Fibroblast of lung (primary cell): Measurements from ENCODE around the gene ALPK3. TPM values are rescaled to one million over a fixed set of nuclear protein-coding genes. Genes with fewer than 3 reads are reported as not detected.

Experiments used
- DNase-seq, 2 donors: peaks; one replicate each; pipeline versions ENCODE4 v3.0.0 to v3.0.0-alpha.2; 2010; ENCODE audit warnings: low read depth in 2 of 2
- H2AFZ ChIP-seq: 2 replicates; pipeline ENCODE4 v1.5.1; 2012; ENCODE audit warnings: low read length, control low read depth, inconsistent platforms
- H3K27ac ChIP-seq: 2 replicates; pipeline ENCODE4 v1.5.1; 2011; ENCODE audit warnings: low read length, control low read depth; ENCODE audit not compliant: insufficient read depth
- H3K27me3 ChIP-seq: 2 replicates; pipeline ENCODE4 v1.5.1; 2011; ENCODE audit warnings: mild to moderate bottlenecking, low read length; ENCODE audit not compliant: control insufficient read depth, insufficient read depth
- H3K36me3 ChIP-seq: 2 replicates; pipeline ENCODE4 v1.5.1; 2011; ENCODE audit warnings: low read length; ENCODE audit not compliant: control insufficient read depth, insufficient read depth
- H3K4me1 ChIP-seq: 2 replicates; pipeline ENCODE4 v1.5.1; 2011; ENCODE audit warnings: low read length; ENCODE audit not compliant: control insufficient read depth, insufficient read depth; ENCODE audit errors: extremely low read depth
- H3K4me2 ChIP-seq: 2 replicates; pipeline ENCODE4 v1.5.1; 2011; ENCODE audit warnings: low read length, control low read depth; ENCODE audit not compliant: insufficient read depth; ENCODE audit errors: extremely low read depth
- H3K4me3 ChIP-seq, 4 experiments: fragments of 200-600 bp in 1 of 4; sonication (generic) in 1 of 4; replicated peaks in 1 of 4; 2 replicates each; pipeline ENCODE4 v1.5.1; 2011 to 2016; ENCODE audit warnings: low read length in 4 of 4, low read depth in 3 of 4, mild to moderate bottlenecking in 3 of 4, control low read depth in 2 of 4, inconsistent platforms in 1 of 4, mixed read lengths in 1 of 4; ENCODE audit not compliant: insufficient read depth in 1 of 4; ENCODE audit errors: control extremely low read depth in 1 of 4
- H3K79me2 ChIP-seq: 2 replicates; pipeline ENCODE4 v1.5.1; 2012; ENCODE audit warnings: mild to moderate bottlenecking, low read length, inconsistent platforms; ENCODE audit not compliant: control insufficient read depth, insufficient read depth
- H3K9ac ChIP-seq: 2 replicates; pipeline ENCODE4 v1.5.1; 2011; ENCODE audit warnings: mild to moderate bottlenecking, low read length, control low read depth; ENCODE audit not compliant: insufficient read depth
- H3K9me3 ChIP-seq: 2 replicates; pipeline ENCODE4 v1.5.1; 2012; ENCODE audit warnings: low read depth, low read length; ENCODE audit not compliant: control insufficient read depth, insufficient read depth
- H4K20me1 ChIP-seq: 2 replicates; pipeline ENCODE4 v1.5.1; 2011; ENCODE audit warnings: low read length; ENCODE audit not compliant: control insufficient read depth, insufficient read depth; ENCODE audit errors: extremely low read depth
- EZH2 ChIP-seq: IDR thresholded peaks from 2 replicates; pipeline ENCODE4 v1.5.1; 2012; ENCODE audit warnings: low read length, control low read depth, mild to moderate bottlenecking; ENCODE audit errors: missing control alignments
- polyA plus RNA-seq, 2 donors: library from polyadenylated mRNA; depleted of rRNA in 1 of 2; stranded (reverse) in 1 of 2; unstranded in 1 of 2; fragments of >200 nt; gene quantifications; 2 replicates each; pipeline ENCODE4 v1.2.1, GENCODE V29; 2011 to 2012; ENCODE audit warnings: missing spikeins in 1 of 2
- total RNA-seq: library from RNA; depleted of rRNA; stranded (reverse); fragments of >200 nt; gene quantifications from 2 replicates; pipeline ENCODE4 v1.2.1, GENCODE V29; 2014
- TF ChIP-seq, protein P1 (sequence below), 2 donors: IDR thresholded peaks in 1 of 2; conservative IDR thresholded peaks in 1 of 2; 1 replicate in 1 of 2; 2 replicates in 1 of 2; pipeline ENCODE4 v1.5.1; 2011 to 2012; ENCODE audit warnings: low read length in 2 of 2, control low read depth in 1 of 2, inconsistent platforms in 1 of 2, low read depth in 1 of 2, mild to moderate bottlenecking in 1 of 2

ALPK3 gene
- total and polyA plus RNA-seq, 2 donors (not counting 1 experiment from before 2014, with no cell fraction given) = 0.03 to 0.50 TPM

DNA sequence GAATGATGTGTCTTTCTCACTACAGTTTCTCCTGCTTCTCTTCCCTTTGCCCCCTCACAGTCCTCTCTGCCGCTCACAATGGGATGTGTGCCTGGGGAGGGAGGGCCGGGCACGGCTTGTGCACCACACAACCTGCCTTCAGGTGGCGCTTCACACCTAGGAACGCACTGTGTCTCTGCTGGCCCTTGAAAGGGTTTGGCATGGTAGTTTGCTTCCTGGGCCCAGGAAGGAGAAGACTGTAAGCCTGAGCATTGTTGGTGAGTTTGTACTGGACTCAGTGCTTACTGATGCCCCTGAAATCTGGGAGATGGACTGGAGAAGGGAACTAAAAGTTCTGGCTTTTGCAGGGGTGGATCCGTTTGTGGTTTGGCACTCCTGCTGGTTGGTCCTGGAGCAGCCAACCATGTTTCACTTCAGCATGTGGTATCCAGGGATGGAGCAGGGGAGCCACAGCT lies 9.2 kb downstream of the ALPK3 start:
- H3K79me2 ChIP-seq = no peaks in the 10 kb centered on the region
- H3K9ac ChIP-seq = no peak overlapping the region
- no peak overlapping the region for H3K27ac ChIP-seq
- H3K4me1 ChIP-seq = no peaks in the 10 kb centered on the region
- TF ChIP-seq, protein P1, sequence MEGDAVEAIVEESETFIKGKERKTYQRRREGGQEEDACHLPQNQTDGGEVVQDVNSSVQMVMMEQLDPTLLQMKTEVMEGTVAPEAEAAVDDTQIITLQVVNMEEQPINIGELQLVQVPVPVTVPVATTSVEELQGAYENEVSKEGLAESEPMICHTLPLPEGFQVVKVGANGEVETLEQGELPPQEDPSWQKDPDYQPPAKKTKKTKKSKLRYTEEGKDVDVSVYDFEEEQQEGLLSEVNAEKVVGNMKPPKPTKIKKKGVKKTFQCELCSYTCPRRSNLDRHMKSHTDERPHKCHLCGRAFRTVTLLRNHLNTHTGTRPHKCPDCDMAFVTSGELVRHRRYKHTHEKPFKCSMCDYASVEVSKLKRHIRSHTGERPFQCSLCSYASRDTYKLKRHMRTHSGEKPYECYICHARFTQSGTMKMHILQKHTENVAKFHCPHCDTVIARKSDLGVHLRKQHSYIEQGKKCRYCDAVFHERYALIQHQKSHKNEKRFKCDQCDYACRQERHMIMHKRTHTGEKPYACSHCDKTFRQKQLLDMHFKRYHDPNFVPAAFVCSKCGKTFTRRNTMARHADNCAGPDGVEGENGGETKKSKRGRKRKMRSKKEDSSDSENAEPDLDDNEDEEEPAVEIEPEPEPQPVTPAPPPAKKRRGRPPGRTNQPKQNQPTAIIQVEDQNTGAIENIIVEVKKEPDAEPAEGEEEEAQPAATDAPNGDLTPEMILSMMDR (conservative IDR thresholded peaks at IDR 0.05 in 1 of 2, IDR thresholded peaks at IDR 0.05 in 1 of 2; ENCODE audit: low read depth in 1 of 2, low read length in 2 of 2) = no peak
- TF ChIP-seq EZH2 = no peak
- no peak overlapping the region for H3K4me2 ChIP-seq
- no peak overlapping the region for H3K4me3 ChIP-seq
- no peak overlapping the region for H2AFZ ChIP-seq
- peaks cover 19% of the 10 kb centered on the region for H3K27me3 ChIP-seq
- H3K9me3 ChIP-seq = no peaks in the 10 kb centered on the region
- DNase-seq = peak in 1 of 2 donors; percentile 6
- no peaks in the 10 kb centered on the region for H4K20me1 ChIP-seq
- H3K36me3 ChIP-seq = no peaks in the 10 kb centered on the region

DNA sequence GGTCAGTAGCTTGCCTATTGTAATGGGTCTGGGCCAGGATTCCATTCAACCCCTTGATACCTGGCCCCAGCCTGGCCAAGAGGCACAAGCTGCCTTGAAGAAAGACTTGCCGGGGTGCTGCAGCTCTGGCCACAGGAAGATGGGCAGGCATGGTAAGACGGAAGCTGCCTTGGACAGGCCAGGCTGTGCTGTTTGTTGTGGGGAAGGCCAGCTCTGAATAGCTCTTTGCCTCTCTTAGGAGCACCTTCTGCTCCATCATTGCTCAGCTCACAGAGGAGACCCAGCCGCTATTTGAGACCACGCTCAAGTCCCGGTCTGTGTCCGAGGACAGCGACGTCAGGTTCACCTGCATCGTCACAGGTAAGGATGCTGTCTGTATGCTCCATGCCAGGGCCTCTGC lies 10.1 kb downstream of the ALPK3 start:
- Histone ChIP-seq H3K4me1 (no peaks in the 10 kb centered on the region), H3K9ac (no peak overlapping the region), H4K20me1 (no peaks in the 10 kb centered on the region), H3K79me2 (no peaks in the 10 kb centered on the region), H3K36me3 (no peaks in the 10 kb centered on the region), H3K4me3 (no peak overlapping the region), H3K4me2 (no peak overlapping the region), H3K9me3 (no peaks in the 10 kb centered on the region), H3K27me3 (peaks cover 19% of the 10 kb centered on the region), H2AFZ (no peak overlapping the region), H3K27ac (no peak overlapping the region)
- TF ChIP-seq, protein P1 (conservative IDR thresholded peaks at IDR 0.05 in 1 of 2, IDR thresholded peaks at IDR 0.05 in 1 of 2; ENCODE audit: low read depth in 1 of 2, low read length in 2 of 2) = no peak
- no peak for TF ChIP-seq EZH2
- DNase-seq = no peak

DNA sequence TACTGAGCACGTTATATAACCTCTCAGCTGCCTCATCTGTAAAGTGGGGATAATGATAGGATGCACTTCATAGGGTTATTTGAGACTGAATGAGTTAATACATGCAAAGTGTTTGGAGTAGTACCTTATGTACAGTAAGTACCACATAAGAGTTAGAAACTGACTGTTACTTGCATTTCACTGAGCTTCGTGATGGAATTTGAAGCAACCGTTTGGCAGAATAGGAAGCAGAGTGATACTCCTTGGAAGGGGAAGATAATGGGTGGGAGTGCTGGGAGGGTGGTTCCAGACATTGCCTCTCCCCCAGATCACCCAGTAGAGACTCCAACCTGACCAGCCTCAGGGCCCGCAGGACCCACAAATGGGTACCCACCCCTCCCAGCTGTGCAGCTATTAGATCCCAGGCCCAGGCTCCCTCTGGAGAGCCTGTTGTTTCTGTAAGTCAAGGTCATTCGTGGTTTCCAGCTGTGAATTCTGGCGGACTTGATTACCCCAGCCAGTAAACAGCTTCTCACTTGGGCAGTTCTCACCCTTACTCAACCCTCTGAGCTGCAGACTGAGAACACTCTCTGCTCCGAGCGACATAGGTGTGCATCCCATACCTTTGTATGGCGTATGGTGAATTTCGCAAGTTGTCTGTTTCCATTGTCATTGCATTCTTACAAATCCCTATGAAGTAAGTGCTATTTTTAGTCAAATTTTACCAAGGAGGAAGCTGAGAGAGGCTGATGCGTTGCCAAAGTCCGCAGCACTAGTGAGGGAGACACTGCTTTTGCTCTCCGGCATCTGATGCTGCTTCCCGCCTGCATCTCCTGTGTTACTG lies 11.1 kb downstream of the ALPK3 start:
- no peak overlapping the region for H3K4me3 ChIP-seq
- no peaks in the 10 kb centered on the region for H4K20me1 ChIP-seq
- H3K4me2 ChIP-seq = no peak overlapping the region
- no peaks in the 10 kb centered on the region for H3K36me3 ChIP-seq
- H3K79me2 ChIP-seq = no peaks in the 10 kb centered on the region
- H3K27ac ChIP-seq = no peak overlapping the region
- H3K27me3 ChIP-seq = peaks cover 20% of the 10 kb centered on the region
- H3K4me1 ChIP-seq = no peaks in the 10 kb centered on the region
- no peak for DNase-seq
- H3K9ac ChIP-seq = no peak overlapping the region
- no peaks in the 10 kb centered on the region for H3K9me3 ChIP-seq
- TF ChIP-seq EZH2 = no peak
- TF ChIP-seq, protein P1 (conservative IDR thresholded peaks at IDR 0.05 in 1 of 2, IDR thresholded peaks at IDR 0.05 in 1 of 2; ENCODE audit: low read depth in 1 of 2, low read length in 2 of 2) = no peak
- no peak overlapping the region for H2AFZ ChIP-seq
